ENCODE measurements around the gene ULK4. TPM values are rescaled to one million over a fixed set of nuclear protein-coding genes. Genes with fewer than 3 reads are reported as not detected.
"Not testable (repeated sequence)": the region's sequence is repeated elsewhere in the genome, so short reads cannot be mapped to it uniquely, and the experiment has no call there.

ULK4 gene
- polyA plus RNA-seq, 4 donors, result 1.1 to 2.8 (median 1.8) TPM

GRCh38 chr3:41290736-41291135, 671.2 kb downstream of the ULK4 start:
- Histone ChIP-seq H3K4me1 (ENCODE audit: control insufficient read depth in 3 of 3, insufficient read depth in 2 of 3, low read depth in 1 of 3, low read length in 2 of 3) (no peaks in the 10 kb centered on the region), H3K27me3 (ENCODE audit: control insufficient read depth in 3 of 3, insufficient read depth in 3 of 3, low read length in 3 of 3) (no peaks in the 10 kb centered on the region), H3K27ac (ENCODE audit: low read depth in 1 of 3, low read length in 2 of 3) (no peak overlapping the region), H3K4me3 (ENCODE audit: low read depth in 1 of 3, low read length in 3 of 3) (no peak overlapping the region), H3K36me3 (ENCODE audit: control insufficient read depth in 3 of 3, insufficient read depth in 2 of 3, low read depth in 1 of 3, low read length in 3 of 3) (no peaks in the 10 kb centered on the region), H3K9me3 (ENCODE audit: control insufficient read depth in 2 of 2, insufficient read depth in 1 of 2, low read depth in 1 of 2, low read length in 1 of 2) (no peaks in the 10 kb centered on the region)
- 90 to 97% (median 92%) methylated on average over 4 of the region's 4 CpGs for WGBS, 3 donors
- FAIRE-seq (no peak), DNase-seq (no peak)

GRCh38 chr3:41290306-41290705, 671.6 kb downstream of the ULK4 start:
- FAIRE-seq (no peak), DNase-seq (no peak)
- Histone ChIP-seq H3K27ac (ENCODE audit: low read depth in 1 of 3, low read length in 2 of 3) (no peak overlapping the region), H3K9me3 (ENCODE audit: control insufficient read depth in 2 of 2, insufficient read depth in 1 of 2, low read depth in 1 of 2, low read length in 1 of 2) (no peaks in the 10 kb centered on the region), H3K4me1 (ENCODE audit: control insufficient read depth in 3 of 3, insufficient read depth in 2 of 3, low read depth in 1 of 3, low read length in 2 of 3) (no peaks in the 10 kb centered on the region), H3K27me3 (ENCODE audit: control insufficient read depth in 3 of 3, insufficient read depth in 3 of 3, low read length in 3 of 3) (no peaks in the 10 kb centered on the region), H3K36me3 (ENCODE audit: control insufficient read depth in 3 of 3, insufficient read depth in 2 of 3, low read depth in 1 of 3, low read length in 3 of 3) (no peaks in the 10 kb centered on the region), H3K4me3 (ENCODE audit: low read depth in 1 of 3, low read length in 3 of 3) (no peak overlapping the region)
- 97 to 100% (median 98%) methylated on average over 2 of the region's 2 CpGs for WGBS, 3 donors

- 83 to 93% (median 90%) methylated on average over 8 of the region's 8 CpGs for WGBS, 3 donors
- Histone ChIP-seq H3K4me1 (ENCODE audit: control insufficient read depth in 3 of 3, insufficient read depth in 2 of 3, low read depth in 1 of 3, low read length in 2 of 3) (no peaks in the 10 kb centered on the region), H3K36me3 (ENCODE audit: control insufficient read depth in 3 of 3, insufficient read depth in 2 of 3, low read depth in 1 of 3, low read length in 3 of 3) (no peaks in the 10 kb centered on the region), H3K9me3 (ENCODE audit: control insufficient read depth in 2 of 2, insufficient read depth in 1 of 2, low read depth in 1 of 2, low read length in 1 of 2) (no peaks in the 10 kb centered on the region), H3K27ac (ENCODE audit: low read depth in 1 of 3, low read length in 2 of 3) (no peak overlapping the region), H3K27me3 (ENCODE audit: control insufficient read depth in 3 of 3, insufficient read depth in 3 of 3, low read length in 3 of 3) (no peaks in the 10 kb centered on the region), H3K4me3 (ENCODE audit: low read depth in 1 of 3, low read length in 3 of 3) (no peak overlapping the region)
- FAIRE-seq (no peak), DNase-seq (no peak)
These were observed 673.1 kb downstream of the ULK4 start for GRCh38 chr3:41288785-41289184.

- 71 to 83% (median 82%) methylated on average over 6 of the region's 6 CpGs for WGBS, 3 donors
- FAIRE-seq (no peak), DNase-seq (no peak)
- Histone ChIP-seq H3K27ac (ENCODE audit: low read depth in 1 of 3, low read length in 2 of 3) (no peak overlapping the region), H3K4me1 (ENCODE audit: control insufficient read depth in 3 of 3, insufficient read depth in 2 of 3, low read depth in 1 of 3, low read length in 2 of 3) (no peaks in the 10 kb centered on the region), H3K27me3 (ENCODE audit: control insufficient read depth in 3 of 3, insufficient read depth in 3 of 3, low read length in 3 of 3) (no peaks in the 10 kb centered on the region), H3K36me3 (ENCODE audit: control insufficient read depth in 3 of 3, insufficient read depth in 2 of 3, low read depth in 1 of 3, low read length in 3 of 3) (no peaks in the 10 kb centered on the region), H3K9me3 (ENCODE audit: control insufficient read depth in 2 of 2, insufficient read depth in 1 of 2, low read depth in 1 of 2, low read length in 1 of 2) (peaks cover 0 to 2% of the 10 kb centered on the region in 2 donors), H3K4me3 (ENCODE audit: low read depth in 1 of 3, low read length in 3 of 3) (no peak overlapping the region)
These were observed 675.6 kb downstream of the ULK4 start for GRCh38 chr3:41286305-41286704.

DNA sequence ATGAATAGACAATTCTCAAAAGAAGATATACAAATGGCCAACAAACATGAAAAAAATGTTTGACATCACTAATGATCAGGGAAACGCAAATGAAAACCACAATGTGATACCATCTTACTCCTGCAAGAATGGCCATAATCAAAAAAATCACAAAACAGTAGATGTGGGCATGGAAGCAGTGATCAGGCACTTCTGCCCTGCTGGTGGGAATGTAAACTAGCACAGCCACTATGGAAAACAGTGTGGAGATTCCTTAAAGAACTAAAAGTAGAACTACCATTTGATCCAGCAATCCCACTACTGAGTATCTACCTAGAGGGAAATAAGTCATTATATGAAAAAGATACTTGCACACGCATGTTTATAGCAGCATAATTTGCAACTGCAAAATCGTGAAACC, 677.0 kb downstream of the ULK4 start:
- FAIRE-seq; H3K9me3 ChIP-seq (ENCODE audit: control insufficient read depth in 2 of 2, insufficient read depth in 1 of 2, low read depth in 1 of 2, low read length in 1 of 2); H3K4me1 ChIP-seq (ENCODE audit: control insufficient read depth in 3 of 3, insufficient read depth in 2 of 3, low read depth in 1 of 3, low read length in 2 of 3); DNase-seq; H3K36me3 ChIP-seq (ENCODE audit: control insufficient read depth in 3 of 3, insufficient read depth in 2 of 3, low read depth in 1 of 3, low read length in 3 of 3); H3K27me3 ChIP-seq (ENCODE audit: control insufficient read depth in 3 of 3, insufficient read depth in 3 of 3, low read length in 3 of 3); H3K4me3 ChIP-seq (ENCODE audit: low read depth in 1 of 3, low read length in 3 of 3); H3K27ac ChIP-seq (ENCODE audit: low read depth in 1 of 3, low read length in 2 of 3): not testable (repeated sequence)
- WGBS, 3 donors, result 81 to 89% (median 84%) methylated on average over 3 of the region's 3 CpGs

DNA sequence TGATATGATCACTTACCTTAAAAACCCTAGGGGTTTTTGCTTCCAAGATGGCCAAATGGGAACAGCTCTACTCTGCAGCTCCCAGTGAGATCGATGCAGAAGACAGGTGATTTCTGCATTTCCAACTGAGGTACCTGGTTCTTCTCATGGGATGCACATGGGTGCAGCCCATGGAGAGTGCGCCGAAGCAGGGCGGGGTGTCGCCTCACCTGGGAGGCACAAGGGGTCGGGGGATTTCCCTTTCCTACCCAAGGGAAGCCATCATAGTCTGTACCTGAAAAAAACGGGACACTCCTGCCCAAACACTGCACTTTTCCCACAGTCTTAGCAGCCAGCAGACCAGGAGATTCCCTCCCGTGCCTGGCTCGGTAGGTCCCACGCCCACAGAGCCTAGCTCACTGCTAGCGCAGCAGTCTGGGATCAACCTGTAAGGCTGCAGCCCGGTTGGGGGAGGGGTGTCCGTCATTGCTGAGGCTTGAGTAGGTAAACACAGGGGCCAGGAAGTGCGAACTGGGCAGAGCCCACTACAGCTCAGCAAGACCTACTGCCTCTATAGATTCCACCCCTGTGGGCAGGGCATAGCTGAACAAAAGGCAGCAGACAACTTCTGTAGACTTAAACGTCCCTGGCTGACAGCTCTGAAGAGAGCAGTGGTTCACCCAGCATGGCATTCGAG, 684.0 kb downstream of the ULK4 start:
- H3K27ac ChIP-seq (ENCODE audit: low read depth in 1 of 3, low read length in 2 of 3), result no peak overlapping the region
- no peak overlapping the region for H3K4me3 ChIP-seq (ENCODE audit: low read depth in 1 of 3, low read length in 3 of 3)
- DNase-seq (peak in 1 of 2 donors; percentile 4), FAIRE-seq (no peak)
- no peaks in the 10 kb centered on the region for H3K36me3 ChIP-seq (ENCODE audit: control insufficient read depth in 3 of 3, insufficient read depth in 2 of 3, low read depth in 1 of 3, low read length in 3 of 3)
- 68 to 76% (median 74%) methylated on average over 16 of the region's 16 CpGs for WGBS, 3 donors
- H3K9me3 ChIP-seq (ENCODE audit: control insufficient read depth in 2 of 2, insufficient read depth in 1 of 2, low read depth in 1 of 2, low read length in 1 of 2), result peaks cover 0 to 9% of the 10 kb centered on the region in 2 donors
- H3K27me3 ChIP-seq (ENCODE audit: control insufficient read depth in 3 of 3, insufficient read depth in 3 of 3, low read length in 3 of 3), result no peaks in the 10 kb centered on the region
- peaks cover 0 to 13% (median 0%) of the 10 kb centered on the region in 3 donors for H3K4me1 ChIP-seq (ENCODE audit: control insufficient read depth in 3 of 3, insufficient read depth in 2 of 3, low read depth in 1 of 3, low read length in 2 of 3)

DNA sequence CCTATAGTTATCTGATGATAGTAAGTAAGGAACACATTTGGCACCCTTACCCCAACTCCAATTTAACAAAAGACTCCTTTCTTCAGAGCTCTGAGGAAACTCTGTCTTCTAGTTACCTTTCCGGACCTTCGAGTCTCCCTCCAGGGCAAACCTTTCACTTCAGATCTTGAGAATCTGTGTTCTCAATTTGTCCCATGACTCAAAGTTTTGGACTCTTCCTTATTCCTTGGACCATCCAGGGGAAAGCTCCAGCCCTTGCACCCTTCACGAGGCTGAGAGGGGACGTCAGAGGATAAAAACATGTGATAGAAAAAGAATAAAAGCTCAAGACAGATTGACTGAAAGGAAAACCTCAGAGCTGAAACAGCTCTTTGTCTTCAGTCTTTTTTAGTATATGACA, 685.7 kb downstream of the ULK4 start:
- Histone ChIP-seq H3K27me3 (ENCODE audit: control insufficient read depth in 3 of 3, insufficient read depth in 3 of 3, low read length in 3 of 3) (no peaks in the 10 kb centered on the region), H3K9me3 (ENCODE audit: control insufficient read depth in 2 of 2, insufficient read depth in 1 of 2, low read depth in 1 of 2, low read length in 1 of 2) (peaks cover 0 to 11% of the 10 kb centered on the region in 2 donors), H3K36me3 (ENCODE audit: control insufficient read depth in 3 of 3, insufficient read depth in 2 of 3, low read depth in 1 of 3, low read length in 3 of 3) (no peaks in the 10 kb centered on the region), H3K4me1 (ENCODE audit: control insufficient read depth in 3 of 3, insufficient read depth in 2 of 3, low read depth in 1 of 3, low read length in 2 of 3) (peaks cover 0 to 13% (median 0%) of the 10 kb centered on the region in 3 donors), H3K27ac (ENCODE audit: low read depth in 1 of 3, low read length in 2 of 3) (no peak overlapping the region), H3K4me3 (ENCODE audit: low read depth in 1 of 3, low read length in 3 of 3) (no peak overlapping the region)
- no peak for FAIRE-seq
- no peak for DNase-seq
- WGBS, 3 donors, result 78 to 85% (median 82%) methylated on average over 4 of the region's 4 CpGs

GRCh38 chr3:41274944-41275668, 686.8 kb downstream of the ULK4 start:
- Histone ChIP-seq H3K27ac (ENCODE audit: low read depth in 1 of 3, low read length in 2 of 3) (no peak overlapping the region), H3K4me1 (ENCODE audit: control insufficient read depth in 3 of 3, insufficient read depth in 2 of 3, low read depth in 1 of 3, low read length in 2 of 3) (peaks cover 0 to 13% (median 0%) of the 10 kb centered on the region in 3 donors), H3K9me3 (ENCODE audit: control insufficient read depth in 2 of 2, insufficient read depth in 1 of 2, low read depth in 1 of 2, low read length in 1 of 2) (peaks cover 0 to 11% of the 10 kb centered on the region in 2 donors), H3K4me3 (ENCODE audit: low read depth in 1 of 3, low read length in 3 of 3) (no peak overlapping the region), H3K27me3 (ENCODE audit: control insufficient read depth in 3 of 3, insufficient read depth in 3 of 3, low read length in 3 of 3) (no peaks in the 10 kb centered on the region), H3K36me3 (ENCODE audit: control insufficient read depth in 3 of 3, insufficient read depth in 2 of 3, low read depth in 1 of 3, low read length in 3 of 3) (no peaks in the 10 kb centered on the region)
- FAIRE-seq (no peak), DNase-seq (peak; percentile 71 to 77)
